Mucosa of rectum (tissue), 2 donors: ENCODE results near the gene OR10P1.
A peak's percentile ranks its signal among the peaks of the same experiment; 100 is the strongest.

Source experiments
- H3K27ac ChIP-seq, 2 donors: one replicate each; pipeline ENCODE4 v1.7.0; 2013; ENCODE audit warnings: inconsistent platforms in 2 of 2, low read depth in 2 of 2, low read length in 2 of 2
- H3K27me3 ChIP-seq, 2 donors: one replicate each; pipeline ENCODE4 v1.7.0; 2013; ENCODE audit warnings: low read length in 2 of 2; ENCODE audit not compliant: control insufficient read depth in 2 of 2, insufficient read depth in 2 of 2
- H3K36me3 ChIP-seq, 2 donors: one replicate each; pipeline ENCODE4 v1.7.0; 2013; ENCODE audit warnings: low read length in 2 of 2; ENCODE audit not compliant: control insufficient read depth in 2 of 2, insufficient read depth in 2 of 2
- H3K4me1 ChIP-seq, 2 donors: one replicate each; pipeline ENCODE4 v1.7.0; 2013; ENCODE audit warnings: low read length in 2 of 2, mild to moderate bottlenecking in 1 of 2; ENCODE audit not compliant: control insufficient read depth in 2 of 2, insufficient read depth in 2 of 2
- H3K4me3 ChIP-seq, 2 donors: one replicate each; pipeline ENCODE4 v1.7.0; 2013; ENCODE audit warnings: low read length in 2 of 2
- H3K9ac ChIP-seq, 2 donors: one replicate each; pipeline ENCODE4 v1.7.0; 2013; ENCODE audit warnings: low read length in 2 of 2, low read depth in 1 of 2, mild to moderate bottlenecking in 1 of 2
- H3K9me3 ChIP-seq, 2 donors: one replicate each; pipeline ENCODE4 v1.7.0; 2013; ENCODE audit warnings: low read length in 2 of 2; ENCODE audit not compliant: control insufficient read depth in 2 of 2
- donor health status: healthy.
- donor health status: Normal muscosa, but diverticular disease.

The OR10P1 gene

DNA sequence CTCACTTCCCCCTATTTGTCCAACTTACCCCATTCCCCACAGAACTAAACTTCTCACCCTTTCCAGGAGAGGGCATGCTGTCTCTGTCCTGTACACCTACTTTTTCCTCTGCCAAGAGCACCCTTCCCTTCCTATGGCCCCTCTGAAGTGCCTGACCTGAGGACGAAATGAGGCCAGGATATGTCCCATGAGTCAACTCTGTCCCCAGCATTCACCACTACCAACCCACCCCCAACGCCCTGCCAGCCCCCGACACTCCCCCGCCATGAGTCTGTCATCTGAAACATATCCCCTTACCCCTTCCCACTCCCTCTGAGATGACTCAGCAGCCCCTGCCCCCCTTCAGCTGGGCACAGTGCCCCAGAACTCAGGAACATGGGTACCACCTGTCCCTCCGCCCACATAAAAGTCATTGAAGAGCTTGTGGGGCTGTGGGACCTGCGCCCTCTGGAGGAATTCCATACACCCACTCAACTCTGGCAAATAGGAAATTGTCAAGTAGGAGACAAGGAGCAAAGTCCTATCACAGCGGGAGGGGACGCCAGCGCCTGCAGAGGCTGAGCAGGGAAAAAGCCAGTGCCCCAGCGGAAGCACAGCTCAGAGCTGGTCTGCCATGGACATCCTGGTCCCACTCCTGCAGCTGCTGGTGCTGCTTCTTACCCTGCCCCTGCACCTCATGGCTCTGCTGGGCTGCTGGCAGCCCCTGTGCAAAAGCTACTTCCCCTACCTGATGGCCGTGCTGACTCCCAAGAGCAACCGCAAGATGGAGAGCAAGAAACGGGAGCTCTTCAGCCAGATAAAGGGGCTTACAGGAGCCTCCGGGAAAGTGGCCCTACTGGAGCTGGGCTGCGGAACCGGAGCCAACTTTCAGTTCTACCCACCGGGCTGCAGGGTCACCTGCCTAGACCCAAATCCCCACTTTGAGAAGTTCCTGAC, 44.7 kb downstream of the OR10P1 start:
- Histone ChIP-seq H3K36me3 (peaks cover 0 to under 1% of the 10 kb centered on the region in 2 donors), H3K9ac (peak overlapping the region; percentile 28 to 58), H3K9me3 (no peaks in the 10 kb centered on the region), H3K4me3 (peak overlapping the region; percentile 68 to 81), H3K4me1 (peaks cover 8 to 13% of the 10 kb centered on the region in 2 donors), H3K27ac (peak overlapping the region; percentile 39 to 46), H3K27me3 (no peaks in the 10 kb centered on the region)

GRCh38 chr12:55682087-55682796, 45.5 kb downstream of the OR10P1 start:
- Histone ChIP-seq H3K9ac (peak overlapping the region; percentile 28 to 58), H3K36me3 (peaks cover 0 to 3% of the 10 kb centered on the region in 2 donors), H3K27me3 (no peaks in the 10 kb centered on the region), H3K4me3 (peak overlapping the region; percentile 68 to 81), H3K4me1 (peaks cover 7 to 13% of the 10 kb centered on the region in 2 donors), H3K27ac (peak overlapping the region in 1 of 2 donors; percentile 46), H3K9me3 (no peaks in the 10 kb centered on the region)

GRCh38 chr12:55683676-55684075, 47.0 kb downstream of the OR10P1 start:
- H3K27ac ChIP-seq, result no peak overlapping the region
- peaks cover 0 to 5% of the 10 kb centered on the region in 2 donors for H3K36me3 ChIP-seq
- H3K27me3 ChIP-seq, result no peaks in the 10 kb centered on the region
- H3K9ac ChIP-seq, result no peak overlapping the region
- H3K9me3 ChIP-seq, result no peaks in the 10 kb centered on the region
- H3K4me1 ChIP-seq, result peaks cover 7 to 13% of the 10 kb centered on the region in 2 donors
- no peak overlapping the region for H3K4me3 ChIP-seq

DNA sequence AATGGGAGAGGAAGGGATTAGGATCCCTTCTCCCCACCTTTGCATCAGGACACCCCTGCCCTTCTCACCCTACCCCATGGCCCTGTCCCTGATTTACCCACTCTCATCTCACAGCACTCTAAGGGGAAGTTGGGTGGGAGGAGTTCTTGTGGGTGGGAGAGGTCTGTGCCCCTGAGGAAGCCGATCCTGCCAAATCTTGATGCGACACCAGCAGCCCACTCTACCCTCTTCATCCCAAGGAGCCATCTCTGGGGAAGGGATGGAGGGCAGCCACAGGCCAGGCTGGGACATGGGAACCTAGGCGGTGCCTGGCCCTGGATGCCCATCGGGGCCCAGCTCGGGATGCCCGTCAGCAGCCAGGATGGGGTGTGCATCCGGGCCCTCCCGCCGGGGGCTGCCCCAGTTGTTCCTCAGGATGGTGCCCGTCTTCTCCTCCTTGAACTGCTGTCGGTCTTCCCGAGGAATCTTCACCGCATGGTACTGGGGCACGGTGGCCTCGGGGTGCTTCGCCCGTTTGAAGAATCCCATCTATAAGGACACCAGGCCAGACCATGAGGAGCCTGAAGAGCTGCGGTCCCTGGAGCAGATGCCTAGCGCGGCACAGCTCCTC, 48.2 kb downstream of the OR10P1 start:
- no peak overlapping the region for H3K4me3 ChIP-seq
- no peaks in the 10 kb centered on the region for H3K9me3 ChIP-seq
- no peaks in the 10 kb centered on the region for H3K27me3 ChIP-seq
- H3K27ac ChIP-seq, result no peak overlapping the region
- no peak overlapping the region for H3K9ac ChIP-seq
- H3K4me1 ChIP-seq, result peaks cover 7 to 13% of the 10 kb centered on the region in 2 donors
- peaks cover 0 to 5% of the 10 kb centered on the region in 2 donors for H3K36me3 ChIP-seq

DNA sequence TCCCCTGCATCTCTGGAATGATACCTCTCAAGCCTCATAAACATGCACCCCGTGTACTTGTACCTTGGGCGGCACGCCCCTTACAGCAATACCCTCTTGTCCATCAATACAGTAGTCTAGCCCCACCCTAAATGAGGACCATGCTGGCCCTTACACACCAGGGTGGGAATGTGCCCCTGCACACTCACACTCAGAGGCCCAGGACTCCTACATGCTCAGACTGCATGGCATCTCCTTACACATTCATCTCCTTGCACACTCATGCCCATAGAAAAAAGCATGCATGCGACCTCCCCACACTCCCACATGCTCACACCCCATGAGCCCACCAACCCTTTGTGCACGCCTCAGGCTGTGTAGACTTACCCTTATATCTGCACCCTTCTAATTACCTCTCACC, 49.0 kb downstream of the OR10P1 start:
- Histone ChIP-seq H3K27me3 (no peaks in the 10 kb centered on the region), H3K9ac (no peak overlapping the region), H3K4me1 (peaks cover 7 to 13% of the 10 kb centered on the region in 2 donors), H3K9me3 (no peaks in the 10 kb centered on the region), H3K27ac (no peak overlapping the region), H3K36me3 (peaks cover 0 to 5% of the 10 kb centered on the region in 2 donors), H3K4me3 (no peak overlapping the region)

DNA sequence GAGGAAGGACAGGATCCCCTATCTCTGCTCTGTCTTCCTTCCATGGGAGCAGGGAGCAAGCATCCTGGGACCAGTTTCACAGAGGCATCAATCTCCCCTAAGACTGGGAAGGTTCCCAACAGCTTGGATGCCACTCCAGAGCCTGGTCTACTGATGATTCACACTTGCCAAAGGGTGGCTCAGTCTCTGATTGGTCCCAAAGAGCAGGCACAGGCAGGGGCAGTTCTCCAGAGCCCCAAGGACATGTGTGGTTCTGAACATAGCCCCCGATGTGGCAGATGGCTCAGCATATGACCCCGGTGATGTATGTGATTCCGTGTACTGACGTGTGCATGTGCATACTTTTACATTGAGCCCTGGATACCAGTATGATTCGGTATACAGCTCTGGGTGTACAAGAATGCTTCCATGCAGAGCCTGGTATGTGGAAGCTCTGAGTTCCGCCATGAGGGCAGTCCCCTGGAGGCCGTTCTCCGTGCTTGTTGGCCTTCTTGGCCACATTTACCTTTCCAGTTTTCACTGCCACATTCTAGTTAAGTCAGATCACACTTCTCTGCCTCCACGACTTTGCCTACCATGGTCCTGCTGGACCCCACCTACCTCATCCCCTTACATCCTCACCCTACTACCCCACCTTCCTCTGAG, 49.8 kb downstream of the OR10P1 start:
- Histone ChIP-seq H3K27me3 (no peaks in the 10 kb centered on the region), H3K9ac (no peak overlapping the region), H3K4me3 (no peak overlapping the region), H3K4me1 (peaks cover 5 to 8% of the 10 kb centered on the region in 2 donors), H3K27ac (no peak overlapping the region), H3K9me3 (no peaks in the 10 kb centered on the region), H3K36me3 (peaks cover 0 to 5% of the 10 kb centered on the region in 2 donors)
